ENCODE measurements around the gene NMNAT1.
A peak's percentile ranks its signal among the peaks of the same experiment; 100 is the strongest.
"Not testable (repeated sequence)": the region's sequence is repeated elsewhere in the genome, so short reads cannot be mapped to it uniquely, and the experiment has no call there.

NMNAT1 gene

DNA sequence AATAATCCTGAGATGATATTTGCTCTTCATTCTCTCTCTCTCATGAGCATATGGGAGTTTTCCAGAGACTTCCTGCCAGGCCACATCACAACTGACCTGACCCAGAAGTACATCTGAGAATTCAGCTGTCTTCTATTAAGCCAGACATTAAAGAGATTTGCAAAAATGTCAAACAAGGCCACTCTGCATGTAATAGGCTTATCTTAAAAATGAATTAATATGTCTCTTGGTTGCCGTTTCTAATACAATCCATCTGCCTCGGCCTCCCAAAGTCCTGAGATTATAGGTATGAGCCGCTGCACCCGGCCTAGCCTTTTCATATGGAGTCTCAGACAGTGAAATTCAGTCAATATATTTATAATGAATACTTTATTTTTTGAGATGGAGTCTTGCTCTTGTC lies 78.7 kb downstream of the NMNAT1 start:
- not testable (repeated sequence) for DNase-seq

DNA sequence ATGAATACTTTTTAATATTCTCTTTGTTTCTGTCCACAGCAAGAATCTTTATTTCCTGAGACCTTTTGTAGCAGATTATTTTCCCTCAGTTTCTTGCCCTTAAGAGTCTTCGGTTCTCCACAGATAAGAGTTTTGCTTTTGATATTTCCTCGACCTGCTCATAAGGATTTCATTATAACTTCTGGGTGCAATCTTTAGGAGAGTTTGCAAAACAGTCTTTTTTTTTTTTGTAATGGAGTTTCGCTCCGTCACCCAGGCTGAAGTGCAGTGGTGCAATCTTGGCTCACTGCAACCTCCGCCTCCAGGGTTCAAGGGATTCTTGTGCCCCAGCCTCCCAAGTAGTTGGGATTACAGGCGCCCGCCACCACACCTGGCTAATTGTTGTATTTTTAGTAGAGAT lies 79.4 kb downstream of the NMNAT1 start:
- DNase-seq: no peak

DNA sequence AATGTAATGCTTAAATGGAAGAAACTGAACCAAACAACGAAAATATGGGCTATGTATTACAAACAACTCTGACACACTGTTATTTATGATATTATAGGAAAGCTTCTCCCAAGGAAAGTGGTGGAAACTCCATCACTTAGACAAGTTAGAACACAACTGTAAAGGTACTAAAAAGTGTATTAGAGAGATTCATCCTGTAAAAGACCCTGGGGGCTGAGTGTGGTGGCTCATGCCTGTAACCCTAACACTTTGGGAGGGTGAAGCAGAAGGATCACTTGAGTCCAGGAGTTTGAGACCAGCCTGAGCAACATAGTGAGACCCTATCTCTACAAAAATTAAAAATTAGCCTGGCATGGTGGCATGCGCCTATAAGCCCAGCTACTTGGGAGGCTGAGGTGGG lies 82.1 kb downstream of the NMNAT1 start:
- no peak for DNase-seq

DNA sequence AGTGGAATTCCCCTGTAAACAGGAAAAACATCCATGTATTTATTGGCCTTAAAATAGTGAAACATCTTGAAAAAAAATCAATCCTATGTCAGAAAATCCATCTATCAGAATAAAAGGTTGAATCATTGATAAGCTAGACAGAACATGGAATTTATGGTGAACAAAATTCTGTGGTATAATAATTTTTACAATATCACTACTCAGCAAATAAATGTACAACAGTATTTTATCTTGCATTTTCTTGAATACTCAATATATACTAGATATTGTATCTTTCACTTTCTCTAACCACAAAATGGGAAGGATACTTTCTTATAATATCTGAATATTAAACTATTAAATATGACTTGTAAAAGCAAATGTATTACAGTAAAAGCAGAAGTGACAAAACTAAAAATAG lies 83.8 kb downstream of the NMNAT1 start:
- no peak for DNase-seq

DNA sequence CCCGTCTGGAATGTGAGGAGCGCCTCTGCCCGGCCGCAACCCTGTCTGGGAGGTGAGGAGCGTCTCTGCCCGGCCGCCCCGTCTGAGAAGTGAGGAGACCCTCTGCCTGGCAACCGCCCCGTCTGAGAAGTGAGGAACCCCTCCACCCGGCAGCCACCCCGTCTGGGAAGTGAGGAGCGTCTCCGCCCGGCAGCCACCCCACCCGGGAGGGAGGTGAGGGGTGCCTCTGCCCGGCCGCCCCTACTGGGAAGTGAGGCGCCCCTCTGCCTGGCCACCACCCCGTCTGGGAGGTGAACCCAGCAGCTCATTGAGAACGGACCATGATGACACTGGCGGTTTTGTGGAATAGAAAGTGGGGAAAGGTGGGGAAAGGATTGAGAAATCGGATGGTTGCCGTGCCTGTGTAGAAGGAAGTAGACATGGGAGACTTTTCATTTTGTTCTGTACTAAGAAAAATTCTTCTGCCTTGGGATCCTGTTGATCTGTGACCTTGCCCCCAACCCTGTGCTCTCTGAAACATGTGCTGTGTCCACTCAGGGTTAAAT lies 85.8 kb downstream of the NMNAT1 start:
- not testable (repeated sequence) for DNase-seq

DNA sequence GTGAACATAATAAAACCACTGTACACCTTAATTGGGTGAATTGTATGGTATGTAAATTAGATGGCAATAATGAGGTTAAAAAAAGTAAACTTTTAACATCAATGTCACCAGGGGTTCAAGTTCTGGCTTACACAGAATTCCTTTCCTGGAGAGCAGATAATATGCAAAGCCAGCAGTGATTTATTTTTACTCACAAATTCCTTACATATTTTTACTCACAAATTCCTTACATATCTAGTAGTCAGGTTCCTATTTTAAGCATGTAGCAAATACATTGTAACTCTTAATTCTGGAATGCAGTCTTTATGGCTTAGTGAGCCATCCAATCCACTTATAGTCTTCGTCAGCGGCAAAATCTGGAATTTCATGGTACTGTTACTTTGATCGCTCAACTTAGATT lies 88.2 kb downstream of the NMNAT1 start:
- DNase-seq: no peak

DNA sequence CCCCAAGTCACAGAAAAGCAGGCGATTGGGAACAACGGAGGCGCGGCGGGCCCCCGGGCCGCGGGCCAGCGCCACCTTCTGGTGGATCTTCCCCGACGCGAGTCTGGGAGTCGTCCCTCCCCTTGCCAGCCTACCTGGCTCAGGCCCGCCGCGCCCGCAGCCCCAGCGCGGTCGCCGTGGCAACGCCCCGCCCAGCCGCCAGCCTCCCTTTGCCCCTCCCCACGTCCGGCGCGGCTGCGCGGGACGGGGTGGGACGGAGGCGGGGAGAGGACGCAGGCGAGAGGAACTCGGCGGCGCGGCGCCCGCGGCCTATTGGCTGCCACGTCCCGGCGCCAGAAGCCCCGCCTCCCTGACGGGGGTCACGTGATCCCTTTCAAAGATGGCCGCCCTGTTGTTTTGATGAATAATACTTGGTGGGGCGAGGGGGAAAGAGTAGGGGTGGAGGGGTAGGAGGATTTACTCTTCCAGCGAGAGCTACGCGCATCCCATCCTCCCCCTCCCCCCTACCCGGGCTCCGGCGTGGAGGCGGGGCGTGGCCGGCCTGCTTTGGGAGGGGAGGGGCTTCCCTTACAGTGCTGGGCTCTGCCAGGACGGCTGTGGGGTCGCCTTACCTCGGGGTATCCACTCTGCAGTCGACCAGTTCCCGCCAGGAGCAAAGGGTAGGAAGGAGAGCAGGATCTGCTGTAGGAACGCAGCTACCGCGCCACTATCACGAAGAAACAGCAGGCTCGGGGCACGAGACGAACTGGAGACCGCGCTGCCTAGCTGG lies 89.5 kb downstream of the NMNAT1 start, which contains the start of gene UBE4B:
Gene UBE4B (plus strand): TSS at position 369 of the 769 bp plus-strand sequence. CDS start 713 bp downstream, outside the sequence.
- peak; percentile 87 for DNase-seq

DNA sequence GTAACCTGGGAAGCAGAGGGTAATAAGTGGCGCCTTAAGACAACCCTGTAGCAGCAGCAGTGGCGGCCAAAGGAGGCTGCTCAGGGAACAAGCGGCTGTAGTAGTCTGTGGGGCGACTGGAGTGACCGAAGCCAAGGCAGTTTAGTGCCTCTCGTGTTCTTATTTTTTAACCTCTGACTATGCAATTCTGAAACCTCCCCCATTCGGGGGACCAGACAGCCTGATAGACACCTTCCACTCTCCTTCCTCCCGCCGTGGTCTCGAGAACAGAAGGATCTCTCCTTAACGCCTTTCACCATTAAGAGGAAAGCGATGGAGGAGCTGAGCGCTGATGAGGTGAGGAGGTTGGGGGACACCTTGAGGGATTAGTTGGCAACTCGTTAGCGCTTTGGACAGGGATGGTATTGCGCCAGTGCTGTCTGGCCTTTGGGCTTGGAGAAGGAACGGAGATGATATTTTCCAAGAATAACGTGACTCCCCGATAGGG lies 90.1 kb downstream of the NMNAT1 start:
- DNase-seq: peak; percentile 25

Measured in NCI-H524 treated with DMSO at 0.1 percent for 48 hours (cell line).